ENCODE measurements around the gene C1RL. TPM values are rescaled to one million over a fixed set of nuclear protein-coding genes. Genes with fewer than 3 reads are reported as not detected.

C1RL gene
- total RNA-seq, 1 experiment from 2014 or later = 25.9 TPM

- H3K9me3 ChIP-seq (ENCODE audit: control insufficient read depth in 1 of 2, insufficient read depth in 1 of 2, low read depth in 1 of 2, low read length in 2 of 2) = no peaks in the 10 kb centered on the region
- H3K9ac ChIP-seq (ENCODE audit: low read length) = no peak overlapping the region
- ChIA-PET RAD21 (ENCODE audit: low non-redundant PET in 1 of 2, low total read pairs in 2 of 2, uncharacterized antibody in 2 of 2, unreplicated experiment in 2 of 2) (no interaction called here), POLR2A (no interaction called here), CTCF (no interaction called here)
- ATAC-seq = no peak
- H3K4me1 ChIP-seq (ENCODE audit: control insufficient read depth in 1 of 2, insufficient read depth in 2 of 2, low read length in 2 of 2) = no peaks in the 10 kb centered on the region
- TF ChIP-seq, protein P1, sequence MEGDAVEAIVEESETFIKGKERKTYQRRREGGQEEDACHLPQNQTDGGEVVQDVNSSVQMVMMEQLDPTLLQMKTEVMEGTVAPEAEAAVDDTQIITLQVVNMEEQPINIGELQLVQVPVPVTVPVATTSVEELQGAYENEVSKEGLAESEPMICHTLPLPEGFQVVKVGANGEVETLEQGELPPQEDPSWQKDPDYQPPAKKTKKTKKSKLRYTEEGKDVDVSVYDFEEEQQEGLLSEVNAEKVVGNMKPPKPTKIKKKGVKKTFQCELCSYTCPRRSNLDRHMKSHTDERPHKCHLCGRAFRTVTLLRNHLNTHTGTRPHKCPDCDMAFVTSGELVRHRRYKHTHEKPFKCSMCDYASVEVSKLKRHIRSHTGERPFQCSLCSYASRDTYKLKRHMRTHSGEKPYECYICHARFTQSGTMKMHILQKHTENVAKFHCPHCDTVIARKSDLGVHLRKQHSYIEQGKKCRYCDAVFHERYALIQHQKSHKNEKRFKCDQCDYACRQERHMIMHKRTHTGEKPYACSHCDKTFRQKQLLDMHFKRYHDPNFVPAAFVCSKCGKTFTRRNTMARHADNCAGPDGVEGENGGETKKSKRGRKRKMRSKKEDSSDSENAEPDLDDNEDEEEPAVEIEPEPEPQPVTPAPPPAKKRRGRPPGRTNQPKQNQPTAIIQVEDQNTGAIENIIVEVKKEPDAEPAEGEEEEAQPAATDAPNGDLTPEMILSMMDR (IDR thresholded peaks at IDR 0.05 in 2 of 3, conservative IDR thresholded peaks at IDR 0.05 in 1 of 3; ENCODE audit: borderline replicate concordance in 1 of 3, insufficient read depth in 1 of 3, low read depth in 2 of 3, low read length in 2 of 3) = no peak
- TF ChIP-seq MAX (IDR thresholded peaks at IDR 0.05) (no peak), CBX3 (IDR thresholded peaks at IDR 0.05; ENCODE audit: low read depth) (no peak), EZH2 (IDR thresholded peaks at IDR 0.05) (no peak), ZBTB33 (IDR thresholded peaks at IDR 0.05; ENCODE audit: extremely low read depth, insufficient replicate concordance, low read length) (no peak), YY1 (IDR thresholded peaks at IDR 0.05; ENCODE audit: extremely low read depth, insufficient replicate concordance, low read depth, low read length) (no peak), FOSL1 (IDR thresholded peaks at IDR 0.05; ENCODE audit: low read depth) (no peak), SIN3A (IDR thresholded peaks at IDR 0.05; ENCODE audit: low read depth) (no peak), RAD21 (IDR thresholded peaks at IDR 0.05; ENCODE audit: low read depth) (no peak)
- no peaks in the 10 kb centered on the region for H3K9me2 ChIP-seq (ENCODE audit: insufficient read depth)
- H3K27me3 ChIP-seq (ENCODE audit: insufficient read depth, low read length) = no peaks in the 10 kb centered on the region
- H2AFZ ChIP-seq (ENCODE audit: low read depth, low read length, poor library complexity, severe bottlenecking) = no peak overlapping the region
- intact Hi-C loops (cut with micrococcal nuclease) = no loop called here
- H3K36me3 ChIP-seq (ENCODE audit: control insufficient read depth in 1 of 2, insufficient read depth in 2 of 2, low read length in 2 of 2) = peaks cover 0 to 16% of the 10 kb centered on the region in 2 experiments; a peak in 3 of 4 replicates
- no peak for DNase-seq (ENCODE audit: low read depth, low spot score)
- no peaks in the 10 kb centered on the region for H3K79me2 ChIP-seq (ENCODE audit: insufficient read depth, low read length)
- H3K27ac ChIP-seq (ENCODE audit: low read depth, low read length) = no peak overlapping the region
- no peak overlapping the region for H3K4me2 ChIP-seq (ENCODE audit: low read length)
- no peaks in the 10 kb centered on the region for H4K20me1 ChIP-seq (ENCODE audit: insufficient read depth)
- no TSS peak for BruUV-seq (replicated peaks)
- H3K4me3 ChIP-seq (replicated peaks in 1 of 2; ENCODE audit: low read depth in 1 of 2, low read length in 2 of 2) = no peak overlapping the region
These were observed 41.8 kb upstream of the C1RL start for GRCh38 chr12:7150841-7151240.
